ENCODE data around the gene C1QTNF9B.
"Not testable (repeated sequence)": the region's sequence is repeated elsewhere in the genome, so short reads cannot be mapped to it uniquely, and the experiment has no call there.

C1QTNF9B gene

DNA sequence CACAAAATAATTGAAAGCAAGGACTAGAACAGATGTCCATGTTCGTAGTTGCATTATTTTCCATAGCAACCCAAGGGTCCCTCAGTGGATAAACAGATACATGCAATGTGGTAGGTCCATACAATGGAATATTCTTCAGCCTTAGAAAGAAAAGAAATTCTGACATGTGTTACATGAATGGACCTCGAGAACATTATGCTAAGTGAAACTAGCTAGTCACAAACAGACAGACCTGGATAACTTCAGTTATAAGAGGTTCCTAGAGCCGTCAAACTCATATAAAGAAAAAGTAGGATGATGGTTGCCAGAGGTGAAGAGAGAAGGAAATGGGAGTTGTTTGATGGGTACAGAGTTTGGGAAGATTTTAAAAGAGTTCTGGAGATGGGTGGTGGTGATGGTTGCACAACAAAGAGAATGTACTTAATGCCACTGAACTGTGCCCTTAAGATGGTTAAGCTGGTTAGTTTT lies at the start of gene C1QTNF9B:
Gene C1QTNF9B (minus strand): TSS at position 51 of the 468 bp plus-strand sequence.
- not testable (repeated sequence) for DNase-seq

- no peak for DNase-seq
Observed at GRCh38 chr13:23946900-23947299, 49.6 kb upstream of the C1QTNF9B start.

DNA sequence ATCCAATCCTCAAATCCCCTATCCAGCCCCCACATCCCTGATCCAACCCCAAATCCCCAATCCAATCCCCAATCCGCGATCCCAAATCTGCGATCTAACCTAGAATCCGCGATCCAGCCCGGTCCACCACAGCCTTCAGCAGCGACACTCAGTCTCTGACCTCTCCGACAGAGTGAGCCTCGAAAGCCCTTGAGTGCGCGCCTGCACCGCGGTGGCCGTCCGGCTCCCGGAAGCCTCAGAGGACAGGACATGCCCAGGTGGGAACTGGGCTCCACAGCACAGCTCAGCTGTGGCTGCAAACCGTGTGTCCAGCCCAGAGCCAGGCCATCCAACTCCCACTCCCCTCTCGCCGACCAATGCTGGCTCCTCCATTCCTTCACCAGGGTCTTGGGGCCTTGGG lies 48.8 kb upstream of the C1QTNF9B start:
- DNase-seq: no peak

DNA sequence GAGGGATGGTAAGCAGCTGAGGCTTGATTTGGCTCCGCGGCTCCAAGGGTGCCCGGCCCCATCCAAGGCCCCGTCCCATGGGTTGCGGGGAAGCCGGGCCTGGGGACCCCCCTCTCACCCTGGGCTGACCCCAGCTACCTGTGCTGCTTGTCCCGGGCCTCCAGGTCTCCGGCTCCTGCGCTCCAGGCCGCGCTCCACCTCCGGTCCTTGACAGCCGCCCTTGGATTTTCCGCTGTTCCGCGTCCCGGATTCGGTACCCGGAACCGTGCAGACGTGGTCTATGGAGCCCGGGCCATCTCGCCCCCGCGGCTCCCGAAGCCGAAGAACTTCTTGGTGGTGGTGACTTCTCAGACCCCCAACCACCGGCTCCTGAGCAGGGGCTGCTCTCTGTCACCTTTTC lies 48.3 kb upstream of the C1QTNF9B start:
- no peak for DNase-seq

DNA sequence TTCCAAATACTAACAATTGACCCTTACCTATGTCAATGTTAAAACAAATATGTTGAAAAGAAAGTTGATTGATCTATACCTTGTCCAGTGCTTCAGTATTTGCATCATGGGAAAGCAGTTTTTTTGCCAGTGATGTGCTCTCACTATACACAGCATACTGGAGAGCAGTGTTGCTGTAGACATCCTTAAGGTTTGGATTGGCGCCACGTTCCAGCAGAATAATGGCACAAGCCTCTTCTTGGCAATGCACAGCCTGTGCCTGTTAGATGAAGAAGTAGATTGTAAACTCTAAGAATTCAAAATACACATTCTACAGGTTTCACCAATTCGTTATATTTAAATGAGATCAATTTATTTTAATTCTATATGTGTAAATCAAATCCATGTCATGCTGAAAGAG lies 43.9 kb upstream of the C1QTNF9B start:
- DNase-seq: no peak

DNA sequence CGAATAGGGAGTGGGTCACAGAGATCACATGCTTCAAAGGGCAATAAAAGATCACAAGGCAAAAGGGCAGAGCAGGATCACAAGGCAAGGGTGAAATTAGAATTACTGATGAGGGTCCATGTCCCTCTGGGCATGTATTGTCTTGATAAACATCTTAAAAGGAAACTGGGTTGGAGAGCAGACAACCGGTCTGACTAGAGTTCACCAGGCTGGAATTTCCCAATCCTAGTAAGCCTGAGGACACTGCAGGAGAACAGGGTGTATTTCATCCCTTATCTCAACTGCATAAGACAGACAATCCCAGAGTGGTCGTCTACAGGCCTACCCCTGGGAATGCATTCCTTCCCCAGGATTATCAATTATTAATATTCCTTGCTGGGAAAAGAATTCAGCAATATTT lies 42.4 kb upstream of the C1QTNF9B start:
- not testable (repeated sequence) for DNase-seq

- no peak for DNase-seq
Observed at GRCh38 chr13:23934520-23934919, 37.2 kb upstream of the C1QTNF9B start.

- DNase-seq: no peak
Observed at GRCh38 chr13:23928985-23929384, 31.7 kb upstream of the C1QTNF9B start.

- DNase-seq: no peak
Observed at GRCh38 chr13:23923031-23923430, 25.7 kb upstream of the C1QTNF9B start.

GRCh38 chr13:23922005-23922932 lies 25.0 kb upstream of the C1QTNF9B start:
- no peak for DNase-seq

DNA sequence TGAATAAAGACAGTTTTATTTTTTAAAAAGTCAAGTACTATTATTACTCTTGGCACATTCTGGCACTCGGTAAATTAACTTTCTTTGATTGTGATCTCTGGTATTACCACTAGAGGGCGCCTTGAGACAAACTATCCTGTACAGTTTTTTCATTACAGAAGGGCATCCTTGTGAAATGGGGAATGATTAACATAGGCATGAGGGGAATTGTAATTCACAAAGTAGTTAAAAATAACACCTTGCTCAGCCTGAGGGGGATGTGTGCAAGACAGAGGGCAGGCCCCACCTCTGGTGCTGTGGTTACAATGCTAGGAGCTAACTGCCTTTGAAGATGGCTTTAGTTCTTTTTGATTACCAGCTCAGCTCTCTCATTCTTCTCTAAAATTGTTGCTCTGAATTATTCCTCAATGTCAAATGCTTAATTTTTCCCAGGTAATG lies 24.2 kb upstream of the C1QTNF9B start:
- DNase-seq: peak; percentile 15

DNA sequence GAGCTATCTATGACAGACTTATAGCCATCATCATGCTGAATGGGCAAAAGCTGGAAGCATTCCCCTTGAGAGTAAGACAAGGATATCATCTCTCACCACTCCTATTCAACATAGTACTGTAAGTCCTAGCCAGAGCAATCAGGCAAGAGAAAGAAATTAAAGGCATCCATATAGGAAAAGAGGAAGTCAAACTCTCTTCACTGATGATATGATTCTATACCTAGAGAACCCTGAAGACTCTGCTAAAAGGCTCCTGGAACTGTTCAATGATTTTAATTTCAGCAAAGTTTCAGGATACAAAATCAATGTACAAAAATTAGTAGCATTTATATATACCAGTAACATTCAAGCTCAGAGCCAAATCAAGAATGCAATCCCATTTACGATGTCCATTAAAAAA lies 21.7 kb upstream of the C1QTNF9B start:
- DNase-seq: no peak

DNA sequence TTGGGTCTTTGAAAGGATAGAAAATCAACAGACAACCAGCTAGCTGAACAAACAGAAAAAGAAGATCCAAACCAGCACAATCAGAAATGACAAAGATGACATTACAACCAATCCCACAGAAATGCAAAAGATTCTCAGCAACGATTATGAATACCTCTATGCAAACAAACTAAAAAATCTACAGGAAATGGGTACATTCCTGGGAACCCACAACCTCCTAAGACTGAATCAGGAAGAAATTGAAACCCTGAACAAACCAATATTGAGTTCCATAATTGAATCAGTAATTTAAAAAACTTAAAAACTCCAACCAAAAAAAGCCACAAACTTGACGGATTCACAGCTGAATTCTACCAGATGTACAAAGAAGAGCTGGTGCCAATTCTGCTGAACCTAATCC lies 20.9 kb upstream of the C1QTNF9B start:
- no peak for DNase-seq

DNA sequence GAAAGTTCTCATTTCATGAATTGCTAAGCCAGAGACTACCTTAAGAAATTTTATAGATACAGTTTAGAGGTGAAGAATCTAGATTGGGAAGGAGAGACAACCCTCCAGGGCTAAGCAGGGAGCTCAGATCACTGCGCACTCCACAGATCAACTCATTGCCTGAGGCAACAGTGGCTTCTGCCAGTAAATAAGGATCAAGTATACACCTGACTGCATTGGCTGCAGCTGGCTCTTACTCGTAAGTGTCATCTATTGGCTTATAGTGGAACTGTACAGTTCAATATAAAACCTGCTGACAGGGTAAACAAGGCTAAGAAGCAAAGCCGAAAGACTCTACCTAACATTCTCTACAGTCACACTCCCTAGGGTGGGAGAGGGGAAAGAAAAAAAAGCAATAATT lies 18.0 kb upstream of the C1QTNF9B start:
- DNase-seq: peak; percentile 6

DNA sequence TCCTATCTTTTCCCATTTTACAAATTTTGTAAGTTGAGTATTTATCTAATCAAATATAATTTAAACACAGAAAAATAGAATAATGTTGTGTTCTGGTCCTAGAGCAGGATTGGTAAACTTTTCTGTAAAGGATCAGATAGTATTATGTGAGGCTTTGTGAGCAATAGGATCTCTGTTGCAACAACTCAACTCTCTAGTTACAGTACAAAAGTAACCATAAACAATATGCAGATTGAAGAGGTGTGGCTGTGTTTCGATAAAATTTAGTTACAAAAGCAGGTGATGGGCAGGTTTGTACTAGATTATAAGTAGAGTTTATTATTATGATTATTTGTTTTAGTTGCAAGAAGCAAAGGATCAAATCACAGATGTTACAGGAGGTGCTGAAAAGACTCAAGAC lies 15.2 kb upstream of the C1QTNF9B start:
- no peak for DNase-seq

- DNase-seq: no peak
Observed at GRCh38 chr13:23909606-23910005, 12.3 kb upstream of the C1QTNF9B start.

DNA sequence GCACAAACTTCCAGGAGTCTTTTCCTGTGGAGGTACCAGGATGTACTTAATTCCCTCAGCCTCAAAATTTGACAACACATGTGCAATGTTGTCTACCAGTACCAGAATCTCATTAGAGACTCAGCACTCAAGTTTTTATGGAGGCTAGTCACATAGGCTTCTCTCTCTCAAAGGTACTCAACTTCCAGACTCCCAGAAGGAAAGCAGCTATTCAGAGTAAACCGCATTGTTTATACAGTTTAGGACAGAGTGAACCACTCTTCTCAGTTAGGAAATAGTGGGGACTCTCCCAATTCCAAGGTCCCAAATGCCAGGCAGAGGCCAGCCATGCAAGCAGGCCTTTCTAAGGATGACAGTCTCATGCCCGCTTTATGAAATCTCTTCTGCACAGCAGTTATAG lies 8.5 kb upstream of the C1QTNF9B start:
- no peak for DNase-seq

DNA sequence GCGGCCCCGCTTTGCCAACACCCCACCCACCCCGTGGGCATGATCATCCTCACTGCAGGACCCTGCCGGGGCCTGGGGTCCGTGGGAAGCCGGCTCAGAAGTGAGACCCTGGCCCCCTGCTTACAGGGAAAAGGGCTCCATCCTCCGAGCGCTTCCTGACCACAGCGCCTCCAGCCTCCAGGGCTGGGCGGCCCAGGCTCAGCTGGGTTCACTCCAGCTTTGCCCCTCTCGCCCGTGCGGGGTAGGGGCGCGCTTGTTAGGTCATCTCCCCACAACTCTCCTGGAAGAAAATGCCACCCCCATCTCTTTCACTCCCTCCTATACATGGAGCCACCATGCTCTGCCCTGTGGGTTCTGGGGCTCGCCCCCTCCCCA lies 6.6 kb upstream of the C1QTNF9B start:
- DNase-seq: no peak

- DNase-seq: no peak
Observed at GRCh38 chr13:23902975-23903905, 5.9 kb upstream of the C1QTNF9B start.

GRCh38 chr13:23901365-23901764 lies 4.1 kb upstream of the C1QTNF9B start:
- no peak for DNase-seq

GRCh38 chr13:23899555-23899954 lies 2.3 kb upstream of the C1QTNF9B start:
- peak; percentile 26 for DNase-seq

- DNase-seq: no peak
Observed at GRCh38 chr13:23898101-23898500, 799 bp upstream of the C1QTNF9B start.

- not testable (repeated sequence) for DNase-seq
Observed at GRCh38 chr13:23894746-23895145, 2.6 kb downstream of the C1QTNF9B start.

DNA sequence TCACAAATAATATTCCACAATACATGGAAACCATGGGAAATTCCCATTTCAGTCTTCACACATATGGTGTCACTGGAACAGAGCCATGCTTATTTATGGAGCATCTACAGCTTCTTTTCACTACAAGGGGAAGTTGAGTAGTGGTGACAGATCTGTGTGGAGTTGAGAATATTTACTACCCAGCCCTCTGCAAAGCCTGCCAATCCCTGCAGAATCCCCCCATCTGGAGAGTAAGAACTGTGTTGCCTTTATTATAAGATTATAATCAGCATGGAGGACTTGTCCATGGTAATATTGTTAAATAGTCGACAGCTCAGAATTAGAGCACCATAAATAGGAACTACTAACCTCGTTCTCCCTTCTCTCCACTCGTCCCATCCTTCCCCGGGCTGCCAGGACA lies 3.5 kb downstream of the C1QTNF9B start:
- DNase-seq: not testable (repeated sequence)
